ENCODE measurements around the gene COL27A1.

COL27A1 gene

GRCh38 chr9:114181607-114182409 is 26.5 kb downstream of the COL27A1 start:
- H3K14ac ChIP-seq (ENCODE audit: low read length), result no peak overlapping the region
- no peaks in the 10 kb centered on the region for H3K9me3 ChIP-seq (ENCODE audit: insufficient read depth, low read depth, low read length)
- H3K79me2 ChIP-seq (ENCODE audit: control insufficient read depth, insufficient read depth, low read length, poor library complexity), result no peaks in the 10 kb centered on the region
- DNase-seq, result no peak
- no peak overlapping the region for H2BK12ac ChIP-seq (ENCODE audit: low read length)
- H3K79me1 ChIP-seq (ENCODE audit: low read length), result no peaks in the 10 kb centered on the region
- no peak overlapping the region for H3K4me2 ChIP-seq (ENCODE audit: low read length)
- H4K8ac ChIP-seq (ENCODE audit: low read depth, low read length), result no peak overlapping the region
- H4K91ac ChIP-seq (ENCODE audit: low read depth, low read length), result no peak overlapping the region
- WGBS (ENCODE audit: extremely low coverage, insufficient coverage, insufficient read length), result no CpG with 5 or more reads among the region's 9 CpGs
- peaks cover 61 to 65% of the 10 kb centered on the region in 2 experiments for H3K36me3 ChIP-seq (ENCODE audit: control insufficient read depth in 1 of 2, insufficient read depth in 2 of 2, low read length in 2 of 2)
- H4K12ac ChIP-seq (ENCODE audit: low read depth, low read length), result no peak overlapping the region
- H3K4ac ChIP-seq (ENCODE audit: low read depth, low read length), result no peak overlapping the region
- H2BK5ac ChIP-seq (ENCODE audit: low read depth, low read length, poor library complexity), result no peak overlapping the region
- H3K23ac ChIP-seq (ENCODE audit: low read length), result no peak overlapping the region
- no peak overlapping the region for H2BK120ac ChIP-seq (ENCODE audit: insufficient read depth, low read length, poor library complexity)
- no peak overlapping the region for H3K9ac ChIP-seq (ENCODE audit: low read length)
- no peak overlapping the region for H3K27ac ChIP-seq (ENCODE audit: low read depth, low read length)
- no peak overlapping the region for H3K18ac ChIP-seq (ENCODE audit: low read length)
- H2AK5ac ChIP-seq (ENCODE audit: low read length), result no peak overlapping the region
- peaks cover 8 to 10% of the 10 kb centered on the region in 2 experiments for H3K4me1 ChIP-seq (ENCODE audit: control insufficient read depth in 1 of 2, insufficient read depth in 2 of 2, low read length in 2 of 2)
- no peaks in the 10 kb centered on the region for H3K27me3 ChIP-seq (ENCODE audit: insufficient read depth, low read length)
- H2AFZ ChIP-seq (ENCODE audit: insufficient read depth, low read length, poor library complexity), result no peak overlapping the region
- no peak overlapping the region for H3K4me3 ChIP-seq (ENCODE audit: low read depth, low read length)

GRCh38 chr9:114183006-114183405 is 27.7 kb downstream of the COL27A1 start:
- no CpG with 5 or more reads among the region's 6 CpGs for WGBS (ENCODE audit: extremely low coverage, insufficient coverage, insufficient read length)
- no peak for DNase-seq

GRCh38 chr9:114184071-114184470 is 28.7 kb downstream of the COL27A1 start:
- H3K79me1 ChIP-seq (ENCODE audit: low read length), result no peaks in the 10 kb centered on the region
- H3K79me2 ChIP-seq (ENCODE audit: control insufficient read depth, insufficient read depth, low read length, poor library complexity), result no peaks in the 10 kb centered on the region
- no peaks in the 10 kb centered on the region for H3K9me3 ChIP-seq (ENCODE audit: insufficient read depth, low read depth, low read length)
- no peaks in the 10 kb centered on the region for H3K4me1 ChIP-seq (ENCODE audit: control insufficient read depth in 1 of 2, insufficient read depth in 2 of 2, low read length in 2 of 2)
- no peak overlapping the region for H2AK5ac ChIP-seq (ENCODE audit: low read length)
- H3K4ac ChIP-seq (ENCODE audit: low read depth, low read length), result no peak overlapping the region
- H3K4me2 ChIP-seq (ENCODE audit: low read length), result no peak overlapping the region
- no peak overlapping the region for H3K14ac ChIP-seq (ENCODE audit: low read length)
- H3K36me3 ChIP-seq (ENCODE audit: control insufficient read depth in 1 of 2, insufficient read depth in 2 of 2, low read length in 2 of 2), result peaks cover 58% of the 10 kb centered on the region in 2 experiments
- peak in 1 of 2 donors; percentile 30 for DNase-seq
- no peaks in the 10 kb centered on the region for H3K27me3 ChIP-seq (ENCODE audit: insufficient read depth, low read length)
- no peak overlapping the region for H3K23ac ChIP-seq (ENCODE audit: low read length)
- no CpG with 5 or more reads among the region's 3 CpGs for WGBS (ENCODE audit: extremely low coverage, insufficient coverage, insufficient read length)
- no peak overlapping the region for H3K9ac ChIP-seq (ENCODE audit: low read length)
- no peak overlapping the region for H3K18ac ChIP-seq (ENCODE audit: low read length)
- H2BK12ac ChIP-seq (ENCODE audit: low read length), result no peak overlapping the region
- no peak overlapping the region for H3K27ac ChIP-seq (ENCODE audit: low read depth, low read length)
- no peak overlapping the region for H2BK5ac ChIP-seq (ENCODE audit: low read depth, low read length, poor library complexity)
- no peak overlapping the region for H2AFZ ChIP-seq (ENCODE audit: insufficient read depth, low read length, poor library complexity)
- H3K4me3 ChIP-seq (ENCODE audit: low read depth, low read length), result no peak overlapping the region
- no peak overlapping the region for H4K8ac ChIP-seq (ENCODE audit: low read depth, low read length)
- no peak overlapping the region for H2BK120ac ChIP-seq (ENCODE audit: insufficient read depth, low read length, poor library complexity)
- H4K12ac ChIP-seq (ENCODE audit: low read depth, low read length), result no peak overlapping the region
- no peak overlapping the region for H4K91ac ChIP-seq (ENCODE audit: low read depth, low read length)

More at GRCh38 chr9:114183006-114183405, 27.7 kb downstream of the COL27A1 start:
- Histone ChIP-seq H3K14ac (ENCODE audit: low read length) (no peak overlapping the region), H4K8ac (ENCODE audit: low read depth, low read length) (no peak overlapping the region), H3K4me3 (ENCODE audit: low read depth, low read length) (no peak overlapping the region), H3K23ac (ENCODE audit: low read length) (no peak overlapping the region), H2AK5ac (ENCODE audit: low read length) (no peak overlapping the region), H3K36me3 (ENCODE audit: control insufficient read depth in 1 of 2, insufficient read depth in 2 of 2, low read length in 2 of 2) (peaks cover 67 to 68% of the 10 kb centered on the region in 2 experiments), H3K9ac (ENCODE audit: low read length) (no peak overlapping the region), H2AFZ (ENCODE audit: insufficient read depth, low read length, poor library complexity) (no peak overlapping the region), H4K91ac (ENCODE audit: low read depth, low read length) (no peak overlapping the region), H2BK120ac (ENCODE audit: insufficient read depth, low read length, poor library complexity) (no peak overlapping the region), H3K27ac (ENCODE audit: low read depth, low read length) (no peak overlapping the region), H3K4ac (ENCODE audit: low read depth, low read length) (no peak overlapping the region), H2BK12ac (ENCODE audit: low read length) (no peak overlapping the region), H3K4me2 (ENCODE audit: low read length) (no peak overlapping the region), H3K18ac (ENCODE audit: low read length) (no peak overlapping the region), H2BK5ac (ENCODE audit: low read depth, low read length, poor library complexity) (no peak overlapping the region), H3K9me3 (ENCODE audit: insufficient read depth, low read depth, low read length) (no peaks in the 10 kb centered on the region), H3K27me3 (ENCODE audit: insufficient read depth, low read length) (no peaks in the 10 kb centered on the region), H4K12ac (ENCODE audit: low read depth, low read length) (no peak overlapping the region), H3K79me2 (ENCODE audit: control insufficient read depth, insufficient read depth, low read length, poor library complexity) (no peaks in the 10 kb centered on the region), H3K79me1 (ENCODE audit: low read length) (no peaks in the 10 kb centered on the region), H3K4me1 (ENCODE audit: control insufficient read depth in 1 of 2, insufficient read depth in 2 of 2, low read length in 2 of 2) (peaks cover 4 to 5% of the 10 kb centered on the region in 2 experiments)

GRCh38 chr9:114184866-114185265 is 29.5 kb downstream of the COL27A1 start:
- H3K9me3 ChIP-seq (ENCODE audit: insufficient read depth, low read depth, low read length), result no peaks in the 10 kb centered on the region
- no peak overlapping the region for H4K12ac ChIP-seq (ENCODE audit: low read depth, low read length)
- no peak overlapping the region for H3K4me3 ChIP-seq (ENCODE audit: low read depth, low read length)
- no peak overlapping the region for H3K9ac ChIP-seq (ENCODE audit: low read length)
- no peak for DNase-seq
- WGBS (ENCODE audit: extremely low coverage, insufficient coverage, insufficient read length), result no CpG with 5 or more reads among the region's 2 CpGs
- no peak overlapping the region for H3K18ac ChIP-seq (ENCODE audit: low read length)
- no peak overlapping the region for H3K23ac ChIP-seq (ENCODE audit: low read length)
- H3K14ac ChIP-seq (ENCODE audit: low read length), result no peak overlapping the region
- no peaks in the 10 kb centered on the region for H3K27me3 ChIP-seq (ENCODE audit: insufficient read depth, low read length)
- H2AFZ ChIP-seq (ENCODE audit: insufficient read depth, low read length, poor library complexity), result no peak overlapping the region
- H2BK12ac ChIP-seq (ENCODE audit: low read length), result no peak overlapping the region
- H2BK120ac ChIP-seq (ENCODE audit: insufficient read depth, low read length, poor library complexity), result no peak overlapping the region
- no peak overlapping the region for H2BK5ac ChIP-seq (ENCODE audit: low read depth, low read length, poor library complexity)
- H3K4ac ChIP-seq (ENCODE audit: low read depth, low read length), result no peak overlapping the region
- H3K36me3 ChIP-seq (ENCODE audit: control insufficient read depth in 1 of 2, insufficient read depth in 2 of 2, low read length in 2 of 2), result peaks cover 54 to 55% of the 10 kb centered on the region in 2 experiments
- no peak overlapping the region for H4K91ac ChIP-seq (ENCODE audit: low read depth, low read length)
- H4K8ac ChIP-seq (ENCODE audit: low read depth, low read length), result no peak overlapping the region
- no peak overlapping the region for H3K27ac ChIP-seq (ENCODE audit: low read depth, low read length)
- H3K4me2 ChIP-seq (ENCODE audit: low read length), result no peak overlapping the region
- no peak overlapping the region for H2AK5ac ChIP-seq (ENCODE audit: low read length)
- H3K79me2 ChIP-seq (ENCODE audit: control insufficient read depth, insufficient read depth, low read length, poor library complexity), result no peaks in the 10 kb centered on the region
- H3K79me1 ChIP-seq (ENCODE audit: low read length), result no peaks in the 10 kb centered on the region
- H3K4me1 ChIP-seq (ENCODE audit: control insufficient read depth in 1 of 2, insufficient read depth in 2 of 2, low read length in 2 of 2), result no peaks in the 10 kb centered on the region

Data from trophoblast cell (in vitro differentiated cells and primary cell).